Pons (tissue), 1 donor: ENCODE data around the gene SYT15.
"Not testable (repeated sequence)": the region's sequence is repeated elsewhere in the genome, so short reads cannot be mapped to it uniquely, and the experiment has no call there.

Source experiments
- DNase-seq: peaks from one replicate; pipeline ENCODE4 v3.0.0-alpha.2; 2016; ENCODE audit warnings: low spot score

Gene SYT15

DNA sequence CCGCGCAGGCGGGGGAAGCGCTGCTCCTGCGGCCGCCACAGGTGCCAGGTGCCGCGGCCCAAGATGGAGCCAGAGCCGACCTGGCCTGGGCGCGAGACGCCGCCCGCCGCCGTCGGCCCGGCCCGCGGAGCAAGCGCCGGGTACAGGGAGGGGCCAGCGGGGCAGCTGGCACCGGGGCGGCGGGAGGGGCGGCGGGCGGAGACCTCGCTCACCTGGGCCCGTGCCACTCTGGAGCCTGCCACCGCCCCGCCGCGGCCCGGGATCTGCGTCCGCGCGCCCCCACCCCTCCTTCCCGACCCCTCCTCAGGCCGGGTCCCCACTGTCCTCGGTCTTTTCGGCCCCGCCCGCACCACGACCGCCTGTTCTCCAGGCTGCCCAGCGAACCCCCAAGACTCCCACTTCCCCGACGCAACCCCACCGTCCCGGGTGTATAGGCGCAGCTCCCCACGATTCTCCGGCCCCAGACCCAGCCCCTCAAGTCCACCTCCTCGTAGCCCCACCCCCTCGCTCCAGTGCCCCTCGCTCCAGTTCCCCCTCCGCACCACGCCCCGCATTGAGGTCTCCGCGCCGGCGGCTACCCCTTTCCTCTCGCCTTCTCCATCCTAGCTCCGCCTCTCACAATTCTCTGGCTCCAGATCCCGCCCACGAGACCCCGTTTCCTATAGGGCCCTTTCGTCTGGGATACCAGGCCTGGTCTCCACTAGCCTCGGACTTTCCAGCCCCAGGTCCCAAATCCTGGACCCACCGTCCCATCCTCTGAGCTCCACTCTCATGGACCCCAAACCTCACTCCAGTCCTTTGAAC, 22.2 kb upstream of the SYT15 start, which contains the start of gene GPRIN2:
GPRIN2 (minus strand) TSS at position 144 of the 804 bp plus-strand sequence. CDS start 5,922 bp downstream, outside the sequence.
- DNase-seq = no peak

GRCh38 chr10:46557319-46558121, 21.4 kb upstream of the SYT15 start:
- DNase-seq = no peak

DNA sequence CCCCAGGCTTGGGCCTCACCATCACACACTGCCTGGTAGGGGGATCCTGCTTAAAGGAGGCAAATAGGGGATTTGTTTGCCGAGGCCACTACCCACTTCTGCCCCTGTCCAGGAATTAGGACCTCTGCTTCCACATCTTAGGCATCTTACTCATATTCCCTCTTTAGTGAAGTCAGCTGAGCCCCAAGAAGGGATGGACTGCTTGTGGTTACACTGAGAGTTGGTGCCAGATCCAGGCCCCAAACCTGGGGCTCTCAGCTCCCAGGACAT, 20.9 kb upstream of the SYT15 start:
- no peak for DNase-seq

GRCh38 chr10:46558392-46559185, 20.3 kb upstream of the SYT15 start:
- DNase-seq = no peak

DNA sequence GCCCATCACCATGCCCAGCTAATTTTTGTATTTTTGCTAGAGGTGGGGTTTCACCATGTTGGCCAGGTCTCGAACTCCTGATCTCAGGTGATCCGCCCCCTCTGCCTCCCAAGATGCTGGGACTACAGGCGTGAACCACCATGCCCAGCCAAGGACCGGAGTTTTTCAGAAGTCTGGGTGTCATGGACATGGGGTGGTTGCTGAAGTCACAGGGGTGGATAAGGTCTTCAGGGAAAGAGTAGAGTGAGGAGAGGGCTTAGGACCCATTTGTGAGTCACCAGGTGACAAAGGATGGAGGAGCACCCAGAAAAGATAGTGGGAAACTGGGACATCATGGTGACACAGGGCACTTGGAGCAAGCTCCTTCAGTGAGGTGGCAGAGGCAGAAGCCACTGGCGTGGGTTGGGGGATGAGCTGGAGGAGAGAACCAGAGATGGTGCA, 19.7 kb upstream of the SYT15 start:
- no peak for DNase-seq

- no peak for DNase-seq
Observed at GRCh38 chr10:46560381-46560780, 18.5 kb upstream of the SYT15 start.

- no peak for DNase-seq
Observed at GRCh38 chr10:46560952-46561351, 18.0 kb upstream of the SYT15 start.

DNA sequence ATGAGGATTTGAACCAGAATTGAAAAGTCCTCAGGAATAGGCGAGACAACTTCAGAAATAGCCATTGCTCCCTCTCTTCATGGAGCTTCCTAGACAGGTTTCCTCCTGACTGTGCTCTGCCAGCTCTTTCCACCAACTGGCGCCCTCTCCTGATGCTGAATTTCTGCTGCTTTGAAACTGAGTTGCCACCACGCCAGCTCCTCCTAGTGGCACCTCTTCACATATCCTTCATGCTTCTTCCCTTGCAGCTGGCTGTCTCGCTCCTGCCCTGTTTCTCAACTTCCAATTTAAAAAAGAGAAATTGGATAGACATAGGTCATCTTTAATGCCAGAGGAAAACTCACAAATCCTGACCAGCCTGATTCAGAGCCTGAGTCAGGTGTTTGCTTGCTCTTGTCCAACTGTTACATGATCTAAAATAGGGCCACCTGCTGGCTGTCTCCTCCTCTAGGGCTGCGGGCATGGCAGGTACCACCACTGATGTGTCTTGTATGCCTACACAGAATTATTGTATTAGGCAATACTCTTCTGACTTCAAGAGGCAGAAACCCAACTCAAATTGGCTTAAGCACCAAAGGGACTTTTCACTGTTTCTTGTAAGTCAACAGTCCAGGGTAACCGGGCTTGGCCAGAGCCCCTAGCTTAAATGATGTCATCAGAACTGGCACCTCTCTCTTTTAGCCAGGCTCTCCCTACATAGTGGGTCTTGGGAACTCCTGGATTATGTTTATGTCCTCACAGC, 13.2 kb upstream of the SYT15 start:
- DNase-seq = peak; percentile 77

GRCh38 chr10:46567151-46567550, 11.8 kb upstream of the SYT15 start:
- DNase-seq = not testable (repeated sequence)

DNA sequence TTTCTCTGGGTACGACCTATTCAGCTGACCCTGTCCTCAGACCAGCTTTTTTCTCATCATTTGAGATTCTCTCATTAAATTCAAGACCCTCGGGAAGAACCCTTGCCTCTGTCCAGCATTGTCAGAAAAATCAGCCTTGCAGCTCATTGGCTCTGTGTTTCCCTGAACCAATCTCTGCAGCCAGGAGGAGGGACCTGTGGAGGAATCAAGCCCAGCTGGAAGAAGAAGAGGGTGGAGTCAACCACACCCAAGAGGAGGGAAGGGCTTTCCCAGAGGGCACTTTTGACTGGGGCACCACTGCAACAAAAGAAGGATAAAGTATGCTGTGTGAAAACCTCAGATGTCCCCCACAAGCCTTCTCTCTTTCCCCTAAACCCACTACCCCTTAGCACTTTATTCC, 8.3 kb upstream of the SYT15 start:
- DNase-seq = not testable (repeated sequence)

DNA sequence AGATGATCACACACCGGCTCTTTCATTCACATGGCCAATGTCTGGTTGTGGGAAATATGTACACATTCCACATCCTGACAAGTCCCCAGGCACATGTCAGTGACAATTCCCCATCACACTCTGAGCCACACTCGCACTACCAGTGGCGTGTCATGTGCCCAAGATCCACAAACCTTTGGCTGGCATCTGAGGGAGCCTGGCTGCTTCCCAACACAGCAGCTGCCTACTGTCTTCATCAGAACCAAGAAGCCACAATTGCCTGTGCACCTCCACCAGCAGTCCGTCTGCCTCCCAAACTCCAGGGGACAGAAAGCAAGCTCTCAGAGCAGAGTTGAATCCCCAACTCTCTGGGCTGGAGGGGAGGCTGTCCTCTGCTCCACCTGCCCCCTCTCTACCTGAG, 6.2 kb upstream of the SYT15 start:
- not testable (repeated sequence) for DNase-seq

DNA sequence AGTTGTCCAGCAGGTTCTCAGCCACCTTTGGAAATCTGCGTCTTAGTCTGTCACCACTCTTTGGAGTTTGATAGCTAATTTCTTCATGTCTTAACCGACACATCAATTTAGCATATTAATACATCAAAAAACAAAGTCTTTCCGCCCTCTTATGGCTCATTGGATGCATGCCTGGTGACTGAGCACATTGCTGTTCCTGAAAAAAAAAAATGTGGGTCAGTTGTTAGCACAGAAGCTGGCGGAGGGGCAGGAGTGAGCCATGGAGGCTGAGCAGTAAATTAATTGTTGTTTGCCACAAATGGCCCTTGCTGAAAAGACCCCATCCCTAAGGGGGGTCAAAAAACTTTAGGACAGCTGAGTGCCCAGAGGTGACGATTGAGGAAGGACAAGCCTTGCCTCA, 5.6 kb upstream of the SYT15 start:
- not testable (repeated sequence) for DNase-seq

DNA sequence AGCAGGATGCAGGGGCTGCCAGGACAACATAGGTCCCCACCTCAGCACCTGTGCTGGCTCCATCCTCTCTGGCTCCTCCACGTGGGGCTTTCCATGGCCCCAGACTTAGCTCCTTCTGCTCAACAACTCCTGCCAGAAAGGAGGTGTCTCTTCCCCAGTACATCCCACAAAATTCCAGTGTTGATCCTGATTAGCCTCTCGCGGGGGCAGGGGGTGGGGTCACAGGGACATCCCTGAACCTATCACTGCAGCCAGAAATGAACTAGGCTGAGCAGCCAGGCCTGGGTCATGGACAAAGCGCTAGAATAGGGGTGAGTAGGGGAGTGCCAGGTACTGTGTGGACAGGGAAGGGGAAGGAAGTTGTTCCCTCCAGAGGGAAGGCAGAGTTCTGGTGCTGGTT, 5.0 kb upstream of the SYT15 start:
- DNase-seq = not testable (repeated sequence)

DNA sequence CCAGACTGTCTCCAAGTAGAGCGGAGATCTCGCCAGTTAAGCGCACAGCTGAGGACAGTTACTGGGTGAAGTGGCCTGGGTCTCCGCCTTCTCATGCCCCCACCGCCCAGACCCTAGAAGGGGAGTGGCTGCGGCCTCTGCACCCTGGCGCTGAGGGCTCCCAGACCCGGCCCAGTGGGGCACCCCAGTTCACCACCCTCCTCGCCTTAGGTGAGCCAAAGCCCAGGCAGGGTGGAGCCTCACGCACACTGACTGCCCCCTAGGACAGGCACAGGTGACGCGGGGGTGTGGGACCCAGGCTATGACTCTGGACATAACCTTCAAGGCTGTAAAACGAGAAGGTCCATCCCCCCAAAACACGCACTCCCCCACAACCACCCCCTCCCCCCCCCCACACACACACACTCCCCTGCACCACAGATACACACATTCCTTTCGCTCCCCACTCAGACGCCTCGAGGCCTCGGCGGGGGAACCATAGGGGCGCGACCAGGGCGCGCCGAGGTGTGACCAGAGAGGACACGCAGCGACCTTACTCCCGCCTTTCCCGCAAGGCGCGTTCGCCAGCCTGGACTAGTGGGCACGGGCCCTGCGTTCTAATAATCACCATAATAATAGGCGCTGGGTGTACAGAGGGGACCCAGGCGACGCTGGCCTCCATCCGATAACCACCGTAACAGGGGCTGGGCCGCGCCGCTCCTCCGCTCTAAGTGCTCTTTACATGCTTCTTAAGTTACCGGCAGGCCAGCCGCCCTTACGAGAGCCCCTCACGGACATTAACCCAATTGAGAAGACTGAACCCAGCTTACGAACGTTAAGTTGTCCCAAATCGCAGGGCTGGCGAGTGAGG, 1.1 kb upstream of the SYT15 start:
- DNase-seq = not testable (repeated sequence)

- DNase-seq = not testable (repeated sequence)
Observed at GRCh38 chr10:46579378-46579777, 450 bp downstream of the SYT15 start.

GRCh38 chr10:46581997-46582396, 3.1 kb downstream of the SYT15 start:
- not testable (repeated sequence) for DNase-seq

- DNase-seq = not testable (repeated sequence)
Observed at GRCh38 chr10:46582568-46582967, 3.6 kb downstream of the SYT15 start.

GRCh38 chr10:46584196-46584595, 5.3 kb downstream of the SYT15 start:
- DNase-seq = not testable (repeated sequence)

DNA sequence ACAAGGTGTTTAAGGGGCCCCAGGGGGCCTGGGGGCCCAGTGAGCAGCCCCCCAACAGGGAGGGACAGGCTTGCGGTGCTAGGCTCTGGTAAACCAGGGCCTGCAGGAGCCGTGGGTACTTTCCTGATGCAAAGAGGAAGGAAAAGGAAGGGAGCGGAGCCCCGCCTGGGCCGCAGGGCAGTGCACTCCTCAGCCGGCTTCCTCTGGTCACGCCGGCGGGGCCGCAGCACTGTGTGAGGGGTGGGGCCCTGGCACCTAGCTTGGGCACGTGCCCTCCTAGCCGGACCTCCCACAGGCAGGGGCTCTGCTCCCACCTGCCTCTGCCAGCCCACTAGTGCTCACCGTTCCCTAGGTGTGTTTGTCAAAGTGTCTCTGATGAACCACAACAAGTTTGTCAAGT, 6.3 kb downstream of the SYT15 start:
- not testable (repeated sequence) for DNase-seq

GRCh38 chr10:46587546-46587945, 8.6 kb downstream of the SYT15 start:
- not testable (repeated sequence) for DNase-seq

DNA sequence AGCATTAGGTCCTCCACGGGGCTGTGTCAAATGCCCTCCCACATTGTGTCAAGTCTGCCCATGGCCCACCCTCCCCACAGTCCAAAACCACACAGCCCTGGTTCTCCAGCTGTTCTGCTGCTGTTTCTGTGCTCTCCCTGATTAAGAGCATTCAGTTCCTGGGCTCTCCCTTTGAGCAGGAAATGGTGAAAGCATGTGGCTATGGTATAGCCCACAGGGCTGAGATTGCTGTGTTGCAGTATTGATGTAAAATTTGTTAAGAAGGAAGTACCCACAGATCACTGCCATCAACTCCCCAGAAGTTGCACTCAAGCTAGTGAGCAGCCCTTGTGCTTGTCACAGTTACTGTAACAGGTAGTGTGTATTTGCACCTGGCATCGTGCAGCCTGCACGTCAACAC, 9.3 kb downstream of the SYT15 start:
- not testable (repeated sequence) for DNase-seq
